BLaER1 treated with 17β-estradiol and CSF1 and Interleukin-3, amounts not matched to agents 10 nM and 100 nM (cell line): ENCODE results near the gene MORN1.
A peak's percentile ranks its signal among the peaks of the same experiment; 100 is the strongest.

Source experiments
- H3K27ac ChIP-seq, 11 experiments: shearing (Covaris generic); formaldehyde crosslinking; 2 replicates each; pipeline ENCODE4 v1.8.1; 2022
- H3K27me3 ChIP-seq, 11 experiments: shearing (Covaris generic); formaldehyde crosslinking; 2 replicates each; pipeline ENCODE4 v1.8.1; 2022
- H3K36me3 ChIP-seq, 11 experiments: shearing (Covaris generic); formaldehyde crosslinking; 2 replicates each; pipeline ENCODE4 v1.8.1; 2022
- H3K4me1 ChIP-seq, 10 experiments: shearing (Covaris generic); formaldehyde crosslinking; 2 replicates each; pipeline ENCODE4 v1.8.1; 2022
- H3K4me2 ChIP-seq, 11 experiments: shearing (Covaris generic); formaldehyde crosslinking; 2 replicates each; pipeline ENCODE4 v1.8.1; 2022
- H3K4me3 ChIP-seq, 10 experiments: shearing (Covaris generic); formaldehyde crosslinking; 2 replicates each; pipeline ENCODE4 v1.8.1; 2022
- H3K9ac ChIP-seq, 11 experiments: shearing (Covaris generic); formaldehyde crosslinking; 2 replicates each; pipeline ENCODE4 v1.8.1; 2022
- H3K9me3 ChIP-seq, 11 experiments: shearing (Covaris generic); formaldehyde crosslinking; replicated peaks in 1 of 11; 2 replicates each; pipeline ENCODE4 v1.8.1; 2022
- H4K20me1 ChIP-seq, 11 experiments: shearing (Covaris generic); formaldehyde crosslinking; 2 replicates each; pipeline ENCODE4 v1.8.1; 2022
- Cebpa-rat ChIP-seq, 11 experiments: shearing (Covaris generic); IDR thresholded peaks; 2 replicates each; pipeline ENCODE4 v1.8.1; 2022

The MORN1 gene

DNA sequence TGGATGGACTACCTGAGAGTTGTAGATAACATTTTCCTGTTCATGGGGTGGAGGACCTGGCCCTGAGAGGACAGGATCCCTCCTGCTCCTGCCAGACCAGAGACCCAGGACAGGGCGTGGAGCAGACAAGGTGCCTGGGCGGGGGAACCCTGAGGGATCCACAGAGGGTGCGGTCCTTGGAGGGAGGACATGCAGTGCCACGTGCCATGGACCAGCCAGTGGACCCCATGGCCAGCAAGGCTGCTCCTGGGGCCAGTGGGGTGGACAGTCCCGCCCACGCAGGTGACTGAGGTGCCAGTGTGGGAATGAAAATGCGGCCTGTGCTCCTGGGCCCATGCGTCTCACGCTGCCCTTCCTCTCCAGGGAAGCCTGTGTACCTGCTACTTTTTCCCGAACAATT lies 3.9 kb upstream of the MORN1 start:
- Histone ChIP-seq H3K4me3 (no peak overlapping the region), H3K4me2 (no peak overlapping the region), H3K27me3 (no peaks in the 10 kb centered on the region), H4K20me1 (peaks cover 28 to 80% (median 73%) of the 10 kb centered on the region in 11 experiments; a peak in 21 of 22 replicates), H3K36me3 (peaks cover 67 to 77% (median 73%) of the 10 kb centered on the region in 11 experiments), H3K9me3 (no peaks in the 10 kb centered on the region), H3K4me1 (peaks cover 27 to 48% (median 36%) of the 10 kb centered on the region in 10 experiments), H3K9ac (peak overlapping the region in 10 of 11 experiments; percentile 40 to 95 (median 88); a peak in 14 of 22 replicates), H3K27ac (peak overlapping the region in 2 of 11 experiments; percentile 8 to 41; a peak in 3 of 22 replicates)
- no peak for TF ChIP-seq Cebpa-rat (IDR thresholded peaks at IDR 0.05)

DNA sequence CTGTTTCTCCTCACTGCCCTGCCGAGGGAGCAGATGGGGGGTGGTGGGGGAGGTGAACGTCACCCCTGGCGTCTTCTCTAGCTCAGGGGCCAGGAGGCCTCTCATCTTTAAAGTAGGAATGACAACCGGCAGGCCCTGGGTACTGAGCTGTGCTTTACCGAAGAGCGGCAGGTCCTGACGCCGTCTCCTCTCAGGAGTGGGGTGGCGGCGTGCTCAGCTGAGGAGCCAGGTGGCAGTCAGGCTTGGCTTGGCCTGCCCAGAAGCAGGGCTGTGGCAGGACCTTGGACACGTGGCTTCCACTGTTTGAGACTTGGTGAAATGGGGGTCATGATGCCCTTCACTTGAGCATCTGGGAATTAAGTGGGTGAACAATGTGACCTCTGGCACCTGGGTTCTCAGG lies 3.4 kb upstream of the MORN1 start:
- TF ChIP-seq Cebpa-rat (IDR thresholded peaks at IDR 0.05) = no peak
- peak overlapping the region; percentile 10 to 95 (median 88); a peak in 18 of 22 replicates for H3K9ac ChIP-seq

GRCh38 chr1:2394220-2394619 lies 2.9 kb upstream of the MORN1 start:
- Histone ChIP-seq H3K36me3 (peaks cover 57 to 66% (median 63%) of the 10 kb centered on the region in 11 experiments), H3K27ac (peak overlapping the region in 1 of 11 experiments; percentile 91; a peak in 1 of 22 replicates), H3K9ac (peak overlapping the region; percentile 10 to 95 (median 88); a peak in 19 of 22 replicates), H3K9me3 (no peaks in the 10 kb centered on the region), H3K27me3 (no peaks in the 10 kb centered on the region), H3K4me3 (no peak overlapping the region), H4K20me1 (peaks cover 22 to 70% (median 62%) of the 10 kb centered on the region in 11 experiments; a peak in 21 of 22 replicates), H3K4me2 (peak overlapping the region in 6 of 11 experiments; percentile 2 to 100 (median 98); a peak in 8 of 22 replicates), H3K4me1 (peaks cover 37 to 59% (median 46%) of the 10 kb centered on the region in 10 experiments)
- no peak for TF ChIP-seq Cebpa-rat (IDR thresholded peaks at IDR 0.05)

More for the DNA sequence above, 3.4 kb upstream of the MORN1 start:
- H3K4me3 ChIP-seq = no peak overlapping the region
- H3K27me3 ChIP-seq = no peaks in the 10 kb centered on the region
- H4K20me1 ChIP-seq = peaks cover 25 to 75% (median 68%) of the 10 kb centered on the region in 11 experiments; a peak in 21 of 22 replicates
- peak overlapping the region in 2 of 11 experiments; percentile 98 to 100; a peak in 2 of 22 replicates for H3K4me2 ChIP-seq
- H3K27ac ChIP-seq = peak overlapping the region in 2 of 11 experiments; percentile 8 to 41; a peak in 4 of 22 replicates
- H3K4me1 ChIP-seq = peaks cover 31 to 53% (median 41%) of the 10 kb centered on the region in 10 experiments
- H3K36me3 ChIP-seq = peaks cover 63 to 72% (median 69%) of the 10 kb centered on the region in 11 experiments
- H3K9me3 ChIP-seq = no peaks in the 10 kb centered on the region

DNA sequence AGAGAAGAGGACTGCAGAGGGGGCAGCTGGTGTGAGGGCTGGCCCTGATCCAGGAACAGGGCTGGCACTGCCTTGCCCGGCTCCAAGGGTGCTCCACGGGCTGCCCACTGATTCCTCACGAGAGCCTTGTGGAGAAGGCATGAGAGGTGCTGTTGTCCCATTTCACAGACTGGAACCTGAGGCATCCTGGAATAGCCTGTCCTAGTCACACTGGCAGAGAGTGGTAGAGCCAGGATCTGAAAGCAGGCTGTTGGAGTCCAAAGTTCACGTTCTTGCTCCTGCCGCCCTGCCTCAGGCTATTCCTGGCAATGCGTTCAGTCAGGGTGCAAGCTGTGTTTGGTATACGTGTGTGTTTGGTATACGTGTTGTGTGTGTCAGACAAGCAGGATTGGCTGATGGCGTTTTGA lies 2.1 kb upstream of the MORN1 start:
- Histone ChIP-seq H4K20me1 (peaks cover 22 to 62% (median 56%) of the 10 kb centered on the region in 11 experiments; a peak in 21 of 22 replicates), H3K9ac (peak overlapping the region; percentile 84 to 95 (median 88); a peak in 21 of 22 replicates), H3K27me3 (no peaks in the 10 kb centered on the region), H3K27ac (peak overlapping the region in 7 of 11 experiments; percentile 21 to 93 (median 89); a peak in 8 of 22 replicates), H3K4me3 (peak overlapping the region in 6 of 10 experiments; percentile 88 to 99 (median 94); a peak in 9 of 20 replicates), H3K9me3 (no peaks in the 10 kb centered on the region), H3K36me3 (peaks cover 50 to 59% (median 56%) of the 10 kb centered on the region in 11 experiments), H3K4me1 (peaks cover 44 to 66% (median 54%) of the 10 kb centered on the region in 10 experiments), H3K4me2 (peak overlapping the region; percentile 86 to 100 (median 97))
- TF ChIP-seq Cebpa-rat (IDR thresholded peaks at IDR 0.05) = no peak

GRCh38 chr1:2392686-2393085 lies 1.3 kb upstream of the MORN1 start:
- H3K27ac ChIP-seq = peak overlapping the region; percentile 73 to 93 (median 85); a peak in 20 of 22 replicates

DNA sequence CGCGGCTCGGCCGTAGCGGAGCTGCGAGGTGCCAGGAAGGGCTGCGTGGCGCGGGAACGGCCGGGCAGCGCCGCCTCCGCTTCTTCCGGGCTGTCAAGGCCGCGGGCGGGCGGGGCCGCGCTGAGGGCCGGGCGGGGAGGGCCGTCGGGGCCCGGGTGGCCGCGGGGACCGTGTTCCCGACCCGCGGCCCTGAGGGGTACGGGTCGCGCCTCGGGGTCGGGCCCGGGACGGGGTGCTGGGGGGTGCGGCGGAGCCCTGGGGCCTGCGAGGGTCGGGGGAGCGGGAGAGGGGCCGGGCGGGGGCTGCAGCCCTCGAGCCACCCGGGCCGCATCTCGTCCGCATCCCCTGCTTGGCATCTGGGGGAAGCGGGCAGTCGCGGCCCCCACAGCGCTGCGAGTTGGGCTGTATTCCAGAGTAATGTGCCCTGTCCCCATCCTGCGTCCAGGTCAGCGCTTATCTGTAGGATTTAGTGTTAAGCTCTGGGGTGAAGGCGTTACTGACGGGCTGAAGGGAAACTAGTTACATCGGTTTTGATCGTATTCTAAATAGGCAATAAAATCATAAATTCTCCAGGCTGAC lies 666 bp upstream of the MORN1 start:
- H3K27me3 ChIP-seq = no peaks in the 10 kb centered on the region
- H3K9me3 ChIP-seq = no peaks in the 10 kb centered on the region
- peak overlapping the region; percentile 73 to 93 (median 85); a peak in 21 of 22 replicates for H3K27ac ChIP-seq
- H3K9ac ChIP-seq = peak overlapping the region; percentile 84 to 95 (median 88)
- peaks cover 33 to 57% (median 46%) of the 10 kb centered on the region in 11 experiments; a peak in 21 of 22 replicates for H4K20me1 ChIP-seq
- H3K4me3 ChIP-seq = peak overlapping the region; percentile 72 to 99 (median 94)
- H3K4me1 ChIP-seq = peaks cover 59 to 81% (median 68%) of the 10 kb centered on the region in 10 experiments
- TF ChIP-seq Cebpa-rat (IDR thresholded peaks at IDR 0.05) = no peak
- peaks cover 35 to 44% (median 41%) of the 10 kb centered on the region in 11 experiments for H3K36me3 ChIP-seq
- peak overlapping the region; percentile 86 to 100 (median 97) for H3K4me2 ChIP-seq

More at GRCh38 chr1:2392686-2393085, 1.3 kb upstream of the MORN1 start:
- TF ChIP-seq Cebpa-rat (IDR thresholded peaks at IDR 0.05) = no peak
- peaks cover 26 to 55% (median 52%) of the 10 kb centered on the region in 11 experiments; a peak in 21 of 22 replicates for H4K20me1 ChIP-seq
- peak overlapping the region; percentile 84 to 95 (median 88) for H3K9ac ChIP-seq
- H3K36me3 ChIP-seq = peaks cover 42 to 51% (median 48%) of the 10 kb centered on the region in 11 experiments
- H3K4me2 ChIP-seq = peak overlapping the region; percentile 86 to 100 (median 97)
- peaks cover 52 to 74% (median 62%) of the 10 kb centered on the region in 10 experiments for H3K4me1 ChIP-seq
- H3K9me3 ChIP-seq = no peaks in the 10 kb centered on the region
- no peaks in the 10 kb centered on the region for H3K27me3 ChIP-seq
- H3K4me3 ChIP-seq = peak overlapping the region; percentile 72 to 99 (median 94)

DNA sequence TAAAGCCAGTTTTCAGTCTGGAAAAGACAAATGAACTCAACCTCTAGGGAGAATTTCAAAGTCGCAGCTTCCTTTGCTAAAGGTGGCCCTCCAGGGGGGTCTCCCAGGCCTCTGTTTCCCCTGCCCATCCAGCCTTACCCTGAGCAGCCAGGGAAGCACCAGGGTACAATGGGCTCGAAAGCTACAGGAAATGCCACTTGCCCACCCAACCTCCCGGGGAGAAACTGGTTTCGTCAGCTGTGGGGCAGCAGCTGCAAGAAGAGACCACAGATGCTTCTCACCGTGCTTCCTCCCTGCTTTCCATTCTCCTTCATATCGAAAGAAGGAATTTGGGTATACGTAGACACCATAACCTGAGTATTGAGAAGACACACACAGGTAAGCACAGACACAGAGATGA lies 1.7 kb downstream of the MORN1 start:
- Histone ChIP-seq H3K4me2 (peak overlapping the region; percentile 90 to 99 (median 98)), H3K9me3 (no peaks in the 10 kb centered on the region), H4K20me1 (peaks cover 21 to 45% (median 23%) of the 10 kb centered on the region in 11 experiments; a peak in 21 of 22 replicates), H3K4me3 (peak overlapping the region in 8 of 10 experiments; percentile 72 to 99 (median 94); a peak in 15 of 20 replicates), H3K4me1 (peaks cover 81 to 89% (median 84%) of the 10 kb centered on the region in 10 experiments), H3K36me3 (peaks cover 12 to 21% (median 18%) of the 10 kb centered on the region in 11 experiments; a peak in 21 of 22 replicates), H3K27ac (peak overlapping the region in 9 of 11 experiments; percentile 1 to 93 (median 81); a peak in 17 of 22 replicates), H3K9ac (peak overlapping the region; percentile 84 to 95 (median 88); a peak in 19 of 22 replicates), H3K27me3 (no peaks in the 10 kb centered on the region)
- TF ChIP-seq Cebpa-rat (IDR thresholded peaks at IDR 0.05) = peak in 4 of 11 experiments; percentile 27 to 63 (median 54); a peak in 4 of 22 replicates

DNA sequence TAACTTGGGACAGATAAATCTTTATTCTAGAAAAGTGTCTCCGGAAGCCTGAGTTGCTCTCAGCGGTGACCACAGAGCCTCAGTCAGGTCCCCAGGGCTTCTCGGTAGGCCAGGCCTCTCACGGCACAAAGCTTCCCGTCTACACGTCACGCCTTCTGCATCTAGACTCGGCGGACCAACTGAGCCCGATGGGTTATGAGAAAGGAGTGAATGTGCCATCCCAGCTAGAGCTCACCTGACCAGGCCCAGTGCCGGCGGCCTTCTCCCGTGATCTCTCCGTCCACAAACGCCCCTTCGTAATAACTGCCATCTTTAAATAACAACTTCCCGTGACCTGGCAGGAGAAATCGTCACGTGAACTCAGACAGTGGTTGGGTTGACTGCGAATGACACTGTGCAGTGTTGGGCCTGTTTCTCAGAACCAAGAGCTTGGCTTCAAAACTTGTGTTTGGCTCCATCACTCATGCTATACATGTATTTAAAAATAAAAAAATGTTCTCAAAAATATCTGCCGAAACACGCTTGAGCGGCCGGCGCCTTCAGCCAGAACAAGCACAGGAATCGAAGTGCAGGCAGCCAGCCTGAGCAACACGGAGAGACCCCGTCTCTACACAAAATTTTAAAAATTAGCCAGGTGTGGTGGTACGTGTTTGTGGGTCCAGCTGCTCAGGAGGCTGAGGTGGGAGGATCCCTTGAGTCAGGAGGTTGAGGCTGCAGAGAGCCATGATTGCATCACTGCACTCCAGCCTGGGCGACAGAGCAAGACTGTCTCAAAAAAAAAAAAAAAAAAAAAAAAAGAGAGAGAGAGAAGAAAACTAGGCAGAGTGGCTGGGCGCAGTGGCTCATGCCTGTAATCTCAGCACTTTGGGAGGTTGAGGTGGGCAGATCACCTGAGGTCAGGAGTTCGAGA lies 3.1 kb downstream of the MORN1 start:
- H3K4me2 ChIP-seq = peak overlapping the region; percentile 90 to 99 (median 98)
- peaks cover 3 to 7% (median 5%) of the 10 kb centered on the region in 11 experiments; a peak in 18 of 22 replicates for H3K36me3 ChIP-seq
- peak overlapping the region; percentile 69 to 93 (median 76) for H3K27ac ChIP-seq
- H3K4me3 ChIP-seq = peak overlapping the region; percentile 37 to 93 (median 53)
- H3K9ac ChIP-seq = peak overlapping the region; percentile 54 to 95 (median 87)
- H4K20me1 ChIP-seq = peaks cover 7 to 38% (median 9%) of the 10 kb centered on the region in 11 experiments; a peak in 18 of 22 replicates
- peak in 6 of 11 experiments; percentile 26 to 77 (median 46); a peak in 5 of 22 replicates for TF ChIP-seq Cebpa-rat (IDR thresholded peaks at IDR 0.05)
- peaks cover 0 to 11% (median 4%) of the 10 kb centered on the region in 11 experiments; a peak in 8 of 22 replicates for H3K27me3 ChIP-seq
- peaks cover 71 to 85% (median 78%) of the 10 kb centered on the region in 10 experiments for H3K4me1 ChIP-seq
- no peaks in the 10 kb centered on the region for H3K9me3 ChIP-seq
